HG02571 (cell line): ENCODE data around the gene SS18L1.

Source experiments
- ATAC-seq: cut with Tn5 transposase; IDR thresholded peaks from one replicate; pipeline ENCODE4 v1.9.1; 2021; ENCODE audit warnings: mild to moderate bottlenecking, moderate library complexity; ENCODE audit not compliant: unreplicated experiment

The SS18L1 gene

GRCh38 chr20:62119591-62120364 is 23.8 kb upstream of the SS18L1 start:
- ATAC-seq = no peak

- ATAC-seq = no peak
These were observed 23.2 kb upstream of the SS18L1 start for GRCh38 chr20:62120365-62120762.

- ATAC-seq = peak; percentile 2
These were observed 22.4 kb upstream of the SS18L1 start for GRCh38 chr20:62120990-62121775.

GRCh38 chr20:62121776-62122653 is 21.6 kb upstream of the SS18L1 start, which contains the start of gene LSM14B:
LSM14B (plus strand) TSS chr20:62122475; CDS start chr20:62122667, 192 bp downstream.
- ATAC-seq = peak; percentile 71

GRCh38 chr20:62122654-62123449 is 20.7 kb upstream of the SS18L1 start:
- ATAC-seq = peak; percentile 12

GRCh38 chr20:62123450-62124118 is 20.0 kb upstream of the SS18L1 start:
- no peak for ATAC-seq

- ATAC-seq = no peak
These were observed 17.4 kb upstream of the SS18L1 start for GRCh38 chr20:62126141-62126540.

GRCh38 chr20:62127799-62128198 is 15.8 kb upstream of the SS18L1 start:
- no peak for ATAC-seq

- ATAC-seq = no peak
These were observed 15.1 kb upstream of the SS18L1 start for GRCh38 chr20:62128502-62128901.

GRCh38 chr20:62129731-62130531 is 13.6 kb upstream of the SS18L1 start:
- no peak for ATAC-seq

GRCh38 chr20:62131560-62132320 is 11.8 kb upstream of the SS18L1 start:
- no peak for ATAC-seq

- ATAC-seq = no peak
These were observed 11.1 kb upstream of the SS18L1 start for GRCh38 chr20:62132421-62132820.

GRCh38 chr20:62133051-62133845 is 10.3 kb upstream of the SS18L1 start:
- ATAC-seq = no peak

- ATAC-seq = no peak
These were observed 9.7 kb upstream of the SS18L1 start for GRCh38 chr20:62133864-62134263.

GRCh38 chr20:62134735-62135231 is 8.8 kb upstream of the SS18L1 start:
- ATAC-seq = no peak

GRCh38 chr20:62135573-62136266 is 7.8 kb upstream of the SS18L1 start:
- no peak for ATAC-seq
